ENCODE measurements around the gene TMEM30B. TPM values are rescaled to one million over a fixed set of nuclear protein-coding genes. Genes with fewer than 3 reads are reported as not detected.

The TMEM30B gene
- total RNA-seq, 4 donors from 2014 or later, result 1.9 to 4.6 (median 2.5) TPM

DNA sequence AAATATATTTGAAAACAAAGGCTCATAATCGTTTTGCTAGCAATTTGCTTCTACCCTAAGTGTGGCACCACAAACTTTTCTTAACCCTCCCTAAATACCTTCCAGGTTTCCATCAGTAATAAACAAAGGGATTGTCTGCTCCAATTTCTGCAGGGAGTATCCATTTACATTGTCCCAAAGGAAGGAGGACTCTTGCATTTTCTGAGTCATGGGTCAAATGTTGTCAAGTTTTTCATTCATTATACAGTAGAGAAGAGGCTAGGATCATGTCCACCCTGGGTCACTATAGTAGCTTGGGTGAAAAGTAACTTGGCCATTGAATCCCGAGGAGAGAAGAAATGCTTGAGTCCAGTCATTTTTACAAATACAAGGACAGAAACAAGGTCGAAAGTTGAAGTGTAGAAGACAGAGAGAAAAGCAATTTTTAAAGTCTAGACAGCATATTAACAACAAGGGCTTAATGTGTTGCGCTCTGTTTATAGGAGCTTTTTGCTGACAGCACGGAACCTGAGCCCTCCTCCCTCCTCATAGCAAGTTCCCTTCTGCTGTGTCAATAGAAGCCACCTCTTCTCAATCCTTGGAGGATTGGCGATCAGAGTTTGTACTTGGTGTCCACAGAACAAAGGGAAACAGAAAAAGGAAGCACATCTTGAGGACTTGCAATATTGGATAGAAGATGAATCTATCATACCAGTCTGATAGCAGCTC is 53.1 kb downstream of the TMEM30B start:
- TF ChIP-seq, protein P1, sequence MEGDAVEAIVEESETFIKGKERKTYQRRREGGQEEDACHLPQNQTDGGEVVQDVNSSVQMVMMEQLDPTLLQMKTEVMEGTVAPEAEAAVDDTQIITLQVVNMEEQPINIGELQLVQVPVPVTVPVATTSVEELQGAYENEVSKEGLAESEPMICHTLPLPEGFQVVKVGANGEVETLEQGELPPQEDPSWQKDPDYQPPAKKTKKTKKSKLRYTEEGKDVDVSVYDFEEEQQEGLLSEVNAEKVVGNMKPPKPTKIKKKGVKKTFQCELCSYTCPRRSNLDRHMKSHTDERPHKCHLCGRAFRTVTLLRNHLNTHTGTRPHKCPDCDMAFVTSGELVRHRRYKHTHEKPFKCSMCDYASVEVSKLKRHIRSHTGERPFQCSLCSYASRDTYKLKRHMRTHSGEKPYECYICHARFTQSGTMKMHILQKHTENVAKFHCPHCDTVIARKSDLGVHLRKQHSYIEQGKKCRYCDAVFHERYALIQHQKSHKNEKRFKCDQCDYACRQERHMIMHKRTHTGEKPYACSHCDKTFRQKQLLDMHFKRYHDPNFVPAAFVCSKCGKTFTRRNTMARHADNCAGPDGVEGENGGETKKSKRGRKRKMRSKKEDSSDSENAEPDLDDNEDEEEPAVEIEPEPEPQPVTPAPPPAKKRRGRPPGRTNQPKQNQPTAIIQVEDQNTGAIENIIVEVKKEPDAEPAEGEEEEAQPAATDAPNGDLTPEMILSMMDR (IDR thresholded peaks at IDR 0.05), result no peak
- DNase-seq (ENCODE audit: low spot score) (no peak), ATAC-seq (ENCODE audit: low FRiP score) (no peak)

Other genes with a start within 250 kb of the TMEM30B start
- 10 to 100 TPM; 15.7 to 74.7 (median 38.4) TPM for gene PRKCH, start 40.2 kb upstream of the TMEM30B start, total RNA-seq